SK-N-SH treated with all-trans-retinoic acid at 6 μM for 48 hours (cell line): ENCODE results near the gene CCDC69.

Source experiments
- ATAC-seq: fragments of 200-7000 bp; cut with Tn5 transposase; 3 replicates; pipeline ENCODE4 v1.9.1; 2020; ENCODE audit warnings: mild to moderate bottlenecking, moderate library complexity
- ARNTL ChIP-seq: fragments of 450-650 bp; formaldehyde crosslinking; IDR thresholded peaks from 2 replicates; pipeline ENCODE4 v1.5.0; 2020; ENCODE audit warnings: low read depth, mild to moderate bottlenecking, moderate library complexity, borderline replicate concordance
- BACH2 ChIP-seq: fragments of 250-450 bp; sonication (Bioruptor Pico); IDR thresholded peaks from 2 replicates; pipeline ENCODE4 v1.9.0; 2021; ENCODE audit warnings: mild to moderate bottlenecking, borderline replicate concordance
- CREB5 ChIP-seq: fragments of 250-450 bp; sonication (Bioruptor Pico); IDR thresholded peaks from 2 replicates; pipeline ENCODE4 v1.5.1; 2020; ENCODE audit warnings: low read depth, mild to moderate bottlenecking, moderate library complexity
- CSDC2 ChIP-seq: fragments of 250-450 bp; sonication (Bioruptor Pico); IDR thresholded peaks from 2 replicates; pipeline ENCODE4 v1.5.0; 2020; ENCODE audit warnings: mild to moderate bottlenecking, moderate library complexity
- CSRNP3 ChIP-seq: fragments of 250-450 bp; sonication (Bioruptor Pico); IDR thresholded peaks from 2 replicates; pipeline ENCODE4 v1.5.1; 2021; ENCODE audit warnings: mild to moderate bottlenecking, moderate library complexity
- ESRRG ChIP-seq: fragments of 250-450 bp; sonication (Bioruptor Pico); IDR thresholded peaks from 2 replicates; pipeline ENCODE4 v1.6.1; 2021; ENCODE audit warnings: mild to moderate bottlenecking
- GLIS3 ChIP-seq: fragments of 250-450 bp; sonication (Bioruptor Pico); IDR thresholded peaks from 2 replicates; pipeline ENCODE4 v1.5.0; 2020; ENCODE audit warnings: mild to moderate bottlenecking, moderate library complexity
- OSR1 ChIP-seq: fragments of 250-450 bp; sonication (Bioruptor Pico); IDR thresholded peaks from 2 replicates; pipeline ENCODE4 v1.8.0; 2022; ENCODE audit warnings: moderate library complexity, mild to moderate bottlenecking, inconsistent platforms
- PPARA ChIP-seq: fragments of 250-450 bp; sonication (Bioruptor Pico); IDR thresholded peaks from 2 replicates; pipeline ENCODE4 v1.5.0; 2020; ENCODE audit warnings: mild to moderate bottlenecking, borderline replicate concordance
- RARB ChIP-seq: fragments of 250-450 bp; sonication (Bioruptor Pico); IDR thresholded peaks from 2 replicates; pipeline ENCODE4 v1.8.0; 2021; ENCODE audit warnings: mild to moderate bottlenecking, moderate library complexity
- SNAI2 ChIP-seq: fragments of 250-450 bp; sonication (Bioruptor Pico); IDR thresholded peaks from 2 replicates; pipeline ENCODE4 v1.5.0; 2020; ENCODE audit warnings: mild to moderate bottlenecking, moderate library complexity
- TCF4 ChIP-seq: fragments of 250-450 bp; sonication (Bioruptor Pico); IDR thresholded peaks from 2 replicates; pipeline ENCODE4 v1.8.0; 2021; ENCODE audit warnings: mild to moderate bottlenecking, moderate library complexity, borderline replicate concordance
- TOX ChIP-seq: fragments of 250-450 bp; sonication (Bioruptor Pico); IDR thresholded peaks from 2 replicates; pipeline ENCODE4 v1.8.0; 2021; ENCODE audit warnings: mild to moderate bottlenecking, moderate library complexity, borderline replicate concordance
- ZC3H10 ChIP-seq: fragments of 250-450 bp; sonication (Bioruptor Pico); IDR thresholded peaks from 2 replicates; pipeline ENCODE4 v1.5.1; 2021; ENCODE audit warnings: mild to moderate bottlenecking, moderate library complexity
- ZFP3 ChIP-seq: fragments of 250-450 bp; sonication (Bioruptor Pico); IDR thresholded peaks from 2 replicates; pipeline ENCODE4 v1.5.0; 2020; ENCODE audit warnings: mild to moderate bottlenecking, moderate library complexity
- ZNF565 ChIP-seq: fragments of 450-650 bp; formaldehyde crosslinking; conservative IDR thresholded peaks from 2 replicates; pipeline ENCODE4 v1.5.0; 2020; ENCODE audit warnings: low read depth, mild to moderate bottlenecking, moderate library complexity
- ZNF70 ChIP-seq: fragments of 450-650 bp; formaldehyde crosslinking; IDR thresholded peaks from 2 replicates; pipeline ENCODE4 v1.5.0; 2020; ENCODE audit warnings: mild to moderate bottlenecking, moderate library complexity
- TF ChIP-seq, protein P1 (sequence below): fragments of 250-450 bp; sonication (Bioruptor Pico); IDR thresholded peaks from 2 replicates; pipeline ENCODE4 v1.5.0; 2020; ENCODE audit warnings: mild to moderate bottlenecking, moderate library complexity
- TF ChIP-seq, protein P2 (sequence below): fragments of 250-450 bp; sonication (Bioruptor Pico); IDR thresholded peaks from 2 replicates; pipeline ENCODE4 v1.8.0; 2020; ENCODE audit warnings: mild to moderate bottlenecking, moderate library complexity, borderline replicate concordance
- TF ChIP-seq, protein P3 (sequence below): fragments of 250-450 bp; sonication (Bioruptor Pico); IDR thresholded peaks from 2 replicates; pipeline ENCODE4 v1.8.0; 2021; ENCODE audit warnings: low read depth, mild to moderate bottlenecking, moderate library complexity, borderline replicate concordance

The CCDC69 gene

GRCh38 chr5:151191661-151192060 is 32.2 kb downstream of the CCDC69 start (continued):
- TF ChIP-seq, protein P1, sequence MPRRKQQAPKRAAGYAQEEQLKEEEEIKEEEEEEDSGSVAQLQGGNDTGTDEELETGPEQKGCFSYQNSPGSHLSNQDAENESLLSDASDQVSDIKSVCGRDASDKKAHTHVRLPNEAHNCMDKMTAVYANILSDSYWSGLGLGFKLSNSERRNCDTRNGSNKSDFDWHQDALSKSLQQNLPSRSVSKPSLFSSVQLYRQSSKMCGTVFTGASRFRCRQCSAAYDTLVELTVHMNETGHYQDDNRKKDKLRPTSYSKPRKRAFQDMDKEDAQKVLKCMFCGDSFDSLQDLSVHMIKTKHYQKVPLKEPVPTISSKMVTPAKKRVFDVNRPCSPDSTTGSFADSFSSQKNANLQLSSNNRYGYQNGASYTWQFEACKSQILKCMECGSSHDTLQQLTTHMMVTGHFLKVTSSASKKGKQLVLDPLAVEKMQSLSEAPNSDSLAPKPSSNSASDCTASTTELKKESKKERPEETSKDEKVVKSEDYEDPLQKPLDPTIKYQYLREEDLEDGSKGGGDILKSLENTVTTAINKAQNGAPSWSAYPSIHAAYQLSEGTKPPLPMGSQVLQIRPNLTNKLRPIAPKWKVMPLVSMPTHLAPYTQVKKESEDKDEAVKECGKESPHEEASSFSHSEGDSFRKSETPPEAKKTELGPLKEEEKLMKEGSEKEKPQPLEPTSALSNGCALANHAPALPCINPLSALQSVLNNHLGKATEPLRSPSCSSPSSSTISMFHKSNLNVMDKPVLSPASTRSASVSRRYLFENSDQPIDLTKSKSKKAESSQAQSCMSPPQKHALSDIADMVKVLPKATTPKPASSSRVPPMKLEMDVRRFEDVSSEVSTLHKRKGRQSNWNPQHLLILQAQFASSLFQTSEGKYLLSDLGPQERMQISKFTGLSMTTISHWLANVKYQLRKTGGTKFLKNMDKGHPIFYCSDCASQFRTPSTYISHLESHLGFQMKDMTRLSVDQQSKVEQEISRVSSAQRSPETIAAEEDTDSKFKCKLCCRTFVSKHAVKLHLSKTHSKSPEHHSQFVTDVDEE (CRISPR knock-in tag): no peak
- no peak for TF ChIP-seq ZFP3
- no peak for TF ChIP-seq OSR1 (CRISPR knock-in tag)
- no peak for TF ChIP-seq ZNF70 (CRISPR knock-in tag)
- TF ChIP-seq SNAI2 (CRISPR knock-in tag): no peak

DNA sequence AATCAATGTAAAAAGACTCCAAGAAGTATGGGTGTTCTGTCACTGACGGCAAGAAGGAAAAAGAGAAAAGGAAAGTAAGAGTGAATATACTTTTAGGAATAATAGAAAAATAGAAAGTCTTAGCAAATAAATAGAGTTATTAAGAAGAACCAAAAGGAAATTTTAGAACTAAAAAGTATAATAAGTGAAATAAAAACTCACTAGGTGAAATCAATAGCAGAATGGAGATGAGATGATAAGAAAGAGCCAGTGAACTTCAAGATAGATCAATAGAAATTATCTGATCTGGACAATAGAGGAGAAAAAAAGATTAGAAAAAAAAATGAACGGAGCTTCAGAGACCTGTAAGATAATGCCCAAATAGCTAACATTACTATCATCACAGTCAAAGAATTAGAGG is 34.7 kb downstream of the CCDC69 start:
- TF ChIP-seq ARNTL (CRISPR knock-in tag): no peak
- TF ChIP-seq, protein P2, sequence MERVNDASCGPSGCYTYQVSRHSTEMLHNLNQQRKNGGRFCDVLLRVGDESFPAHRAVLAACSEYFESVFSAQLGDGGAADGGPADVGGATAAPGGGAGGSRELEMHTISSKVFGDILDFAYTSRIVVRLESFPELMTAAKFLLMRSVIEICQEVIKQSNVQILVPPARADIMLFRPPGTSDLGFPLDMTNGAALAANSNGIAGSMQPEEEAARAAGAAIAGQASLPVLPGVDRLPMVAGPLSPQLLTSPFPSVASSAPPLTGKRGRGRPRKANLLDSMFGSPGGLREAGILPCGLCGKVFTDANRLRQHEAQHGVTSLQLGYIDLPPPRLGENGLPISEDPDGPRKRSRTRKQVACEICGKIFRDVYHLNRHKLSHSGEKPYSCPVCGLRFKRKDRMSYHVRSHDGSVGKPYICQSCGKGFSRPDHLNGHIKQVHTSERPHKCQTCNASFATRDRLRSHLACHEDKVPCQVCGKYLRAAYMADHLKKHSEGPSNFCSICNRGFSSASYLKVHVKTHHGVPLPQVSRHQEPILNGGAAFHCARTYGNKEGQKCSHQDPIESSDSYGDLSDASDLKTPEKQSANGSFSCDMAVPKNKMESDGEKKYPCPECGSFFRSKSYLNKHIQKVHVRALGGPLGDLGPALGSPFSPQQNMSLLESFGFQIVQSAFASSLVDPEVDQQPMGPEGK (CRISPR knock-in tag): no peak
- no peak for ATAC-seq

- ATAC-seq: no peak
- no peak for TF ChIP-seq ESRRG (CRISPR knock-in tag)
- no peak for TF ChIP-seq OSR1 (CRISPR knock-in tag)
- TF ChIP-seq TCF4 (CRISPR knock-in tag): no peak
- TF ChIP-seq ZNF70 (CRISPR knock-in tag): no peak
- TF ChIP-seq, protein P1 (CRISPR knock-in tag): no peak
- TF ChIP-seq PPARA (CRISPR knock-in tag): no peak
- TF ChIP-seq RARB: no peak
- TF ChIP-seq GLIS3 (CRISPR knock-in tag): no peak
- TF ChIP-seq TOX (CRISPR knock-in tag): no peak
- TF ChIP-seq, protein P3, sequence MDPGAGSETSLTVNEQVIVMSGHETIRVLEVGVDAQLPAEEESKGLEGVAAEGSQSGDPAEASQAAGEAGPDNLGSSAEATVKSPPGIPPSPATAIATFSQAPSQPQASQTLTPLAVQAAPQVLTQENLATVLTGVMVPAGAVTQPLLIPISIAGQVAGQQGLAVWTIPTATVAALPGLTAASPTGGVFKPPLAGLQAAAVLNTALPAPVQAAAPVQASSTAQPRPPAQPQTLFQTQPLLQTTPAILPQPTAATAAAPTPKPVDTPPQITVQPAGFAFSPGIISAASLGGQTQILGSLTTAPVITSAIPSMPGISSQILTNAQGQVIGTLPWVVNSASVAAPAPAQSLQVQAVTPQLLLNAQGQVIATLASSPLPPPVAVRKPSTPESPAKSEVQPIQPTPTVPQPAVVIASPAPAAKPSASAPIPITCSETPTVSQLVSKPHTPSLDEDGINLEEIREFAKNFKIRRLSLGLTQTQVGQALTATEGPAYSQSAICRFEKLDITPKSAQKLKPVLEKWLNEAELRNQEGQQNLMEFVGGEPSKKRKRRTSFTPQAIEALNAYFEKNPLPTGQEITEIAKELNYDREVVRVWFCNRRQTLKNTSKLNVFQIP (CRISPR knock-in tag): no peak
Measured at GRCh38 chr5:151186538-151186937, 37.4 kb downstream of the CCDC69 start.

DNA sequence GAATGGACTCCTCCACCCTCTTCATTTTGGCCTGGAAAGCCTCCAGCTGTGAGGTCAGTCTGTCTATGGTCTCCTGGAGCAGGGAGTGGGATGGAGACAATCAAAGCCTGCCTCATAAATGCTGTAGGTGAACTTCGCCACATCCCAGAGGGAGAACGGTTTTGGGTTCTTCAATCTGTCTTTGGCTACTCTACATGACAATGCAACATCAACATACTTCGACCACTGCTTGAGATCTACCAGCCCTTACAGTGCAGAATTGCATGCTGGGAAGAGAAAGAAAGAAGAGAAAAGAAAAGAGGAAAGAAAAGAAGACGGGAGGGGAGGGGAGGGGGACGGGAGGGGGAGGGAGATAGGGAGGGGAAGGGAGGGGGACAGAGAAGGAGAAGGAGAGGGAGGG is 37.8 kb downstream of the CCDC69 start:
- no peak for ATAC-seq
- TF ChIP-seq BACH2 (CRISPR knock-in tag): no peak
- no peak for TF ChIP-seq PPARA (CRISPR knock-in tag)
- no peak for TF ChIP-seq OSR1 (CRISPR knock-in tag)
- no peak for TF ChIP-seq RARB
- TF ChIP-seq ESRRG (CRISPR knock-in tag): no peak
- TF ChIP-seq, protein P1 (CRISPR knock-in tag): no peak
- no peak for TF ChIP-seq TOX (CRISPR knock-in tag)
- no peak for TF ChIP-seq ZC3H10 (CRISPR knock-in tag)
- no peak for TF ChIP-seq ZNF565 (CRISPR knock-in tag)
- TF ChIP-seq CREB5 (CRISPR knock-in tag): no peak
- no peak for TF ChIP-seq TCF4 (CRISPR knock-in tag)
- no peak for TF ChIP-seq ZNF70 (CRISPR knock-in tag)
- no peak for TF ChIP-seq CSDC2 (CRISPR knock-in tag)
- TF ChIP-seq CSRNP3 (CRISPR knock-in tag): no peak
- no peak for TF ChIP-seq ZFP3
